Suppressor macrophage (primary cell): ENCODE measurements around the gene APOH.
"Not testable (repeated sequence)": the region's sequence is repeated elsewhere in the genome, so short reads cannot be mapped to it uniquely, and the experiment has no call there.

Experiments used
- DNase-seq, 4 experiments: peaks; one replicate each; pipeline ENCODE4 v3.0.0-alpha.2; 2020 to 2022
- total RNA-seq, 17 experiments: gene quantifications; one replicate each; lab custom pipeline; 2026; ENCODE audit warnings: mixed read lengths in 6 of 17, inconsistent platforms in 3 of 17; lab: John Stamatoyannopoulos, UW

Gene APOH
- total RNA-seq: 0 to 0.88 (median 0) reads per million in 17 experiments

GRCh38 chr17:66228887-66229782 is at the start of gene APOH:
Gene APOH, minus strand, starts transcription at chr17:66229415. Its CDS starts 36 bp downstream, at chr17:66229379.
- DNase-seq: no peak

DNA sequence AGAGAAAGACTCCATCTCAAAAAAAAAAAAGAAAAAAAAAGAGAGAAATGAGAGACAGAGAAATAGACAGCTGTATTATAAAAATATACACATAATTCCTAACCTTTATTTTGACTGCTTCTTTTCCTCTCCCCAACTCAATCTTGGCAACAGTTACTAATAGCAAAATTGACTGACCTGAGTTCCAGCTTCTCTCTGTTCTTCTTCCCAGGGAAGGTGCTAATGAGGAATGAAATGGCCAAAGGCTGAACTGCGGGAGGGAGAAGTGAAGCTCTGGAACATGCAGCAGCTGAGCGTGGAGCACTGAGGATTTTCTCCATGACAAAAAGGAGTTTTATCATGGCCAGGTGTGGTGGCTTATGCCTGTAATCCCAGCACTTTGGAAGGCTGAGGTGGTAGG is 48.0 kb upstream of the APOH start:
- no peak for DNase-seq

DNA sequence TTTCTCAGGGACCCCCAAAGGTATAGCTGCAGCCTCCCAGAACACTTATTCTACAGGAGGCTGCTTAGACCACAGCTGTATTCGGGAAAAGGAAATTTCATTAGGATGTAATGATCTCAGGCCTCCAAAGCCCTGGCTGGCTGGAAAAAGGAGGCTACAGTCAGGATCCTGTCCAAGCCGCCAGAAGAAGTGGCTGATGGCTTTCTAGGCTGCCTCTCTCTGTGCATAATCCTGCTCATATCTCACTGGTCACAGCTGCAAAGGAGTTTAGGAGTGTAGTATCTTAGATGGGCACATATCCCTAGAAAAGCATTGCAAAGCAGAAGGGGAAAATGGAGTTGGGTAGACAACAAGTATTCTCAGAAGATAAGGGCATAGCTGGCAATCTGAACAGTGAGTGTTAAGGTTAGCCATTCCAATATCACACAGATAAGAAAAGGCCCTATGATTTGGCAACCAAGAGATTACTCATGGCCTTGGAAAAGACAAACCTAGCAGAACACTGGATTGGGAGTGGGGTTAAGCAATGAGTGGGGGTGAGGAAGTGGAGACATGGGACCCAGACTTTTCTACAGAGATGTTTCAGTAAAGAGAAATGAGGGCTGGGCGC is 47.2 kb upstream of the APOH start:
- DNase-seq: peak in 3 of 4 experiments; percentile 18 to 49 (median 31)

DNA sequence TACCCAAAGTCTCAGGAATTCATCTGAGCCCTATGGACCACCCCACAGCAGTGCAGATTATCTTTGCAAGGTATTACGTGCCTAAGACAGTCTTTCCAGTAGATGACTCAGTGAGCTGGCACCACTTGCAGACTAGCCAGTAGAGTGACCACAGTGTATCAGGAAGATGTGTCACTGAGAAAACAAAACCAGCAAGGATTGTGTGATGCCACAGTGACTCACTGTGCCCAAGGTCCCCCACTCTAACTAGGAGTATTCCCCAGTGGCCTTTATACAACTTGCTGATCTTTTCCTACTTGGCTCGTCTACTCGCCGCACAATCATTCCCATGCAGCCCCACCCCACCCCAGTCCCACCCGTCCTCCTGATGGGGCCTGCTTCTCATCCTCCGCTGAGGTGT is 46.4 kb upstream of the APOH start:
- DNase-seq: peak in 1 of 4 experiments; percentile 46

- no peak for DNase-seq
Measured at GRCh38 chr17:66273586-66273848, 44.3 kb upstream of the APOH start.

GRCh38 chr17:66272811-66273585 is 43.8 kb upstream of the APOH start:
- no peak for DNase-seq

DNA sequence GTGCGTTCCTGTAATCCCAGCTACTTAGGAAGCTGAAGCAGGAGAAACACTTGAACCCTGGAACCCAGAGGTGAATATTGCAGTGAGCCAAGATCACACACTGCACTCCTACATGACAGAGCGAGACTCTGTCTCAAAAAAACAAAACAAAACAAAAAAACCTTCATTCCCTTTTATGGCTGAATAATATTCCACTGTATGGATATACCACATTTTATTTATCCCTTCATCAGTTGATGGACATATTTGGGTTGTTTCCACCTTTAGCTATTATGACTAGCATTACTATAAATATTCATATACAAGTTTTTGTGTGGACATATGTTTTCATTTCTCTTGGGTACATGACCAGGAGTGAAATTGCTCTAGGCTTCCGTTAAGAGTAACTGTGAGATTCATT is 42.3 kb upstream of the APOH start:
- no peak for DNase-seq

GRCh38 chr17:66270106-66270505 is 40.9 kb upstream of the APOH start:
- no peak for DNase-seq

DNA sequence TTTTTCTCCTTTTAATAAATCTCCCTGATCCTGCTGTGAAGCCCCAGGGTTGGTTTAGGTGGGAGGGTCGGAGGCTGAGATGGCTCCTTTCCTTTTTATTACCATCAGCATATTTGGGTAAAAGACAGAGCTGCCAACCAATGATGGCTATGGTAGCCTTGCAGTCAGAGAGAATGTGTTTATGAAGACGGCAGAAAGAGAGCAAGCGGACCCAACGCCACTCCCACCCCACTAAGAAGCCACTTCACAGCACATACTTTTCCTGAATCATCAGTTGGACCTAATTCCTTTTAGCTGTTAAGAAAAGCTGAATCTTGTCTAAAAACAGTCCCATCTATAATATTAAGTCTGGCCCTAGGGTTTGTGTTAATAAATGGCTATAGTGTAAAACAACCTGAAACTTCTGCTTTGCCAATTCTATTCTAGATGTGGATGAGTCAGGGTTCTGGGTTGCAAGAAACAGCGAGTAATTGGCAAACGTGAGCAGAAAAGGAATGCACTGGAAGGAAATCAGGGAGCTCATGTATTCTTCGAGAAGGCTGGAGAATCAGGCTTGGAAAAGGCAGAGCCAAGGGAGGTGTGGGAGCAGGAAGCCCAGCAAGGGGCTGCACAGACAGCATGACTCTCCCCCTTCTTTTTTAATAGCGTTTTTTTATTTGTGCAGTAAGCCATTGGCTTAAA is 39.2 kb upstream of the APOH start:
- DNase-seq: no peak

DNA sequence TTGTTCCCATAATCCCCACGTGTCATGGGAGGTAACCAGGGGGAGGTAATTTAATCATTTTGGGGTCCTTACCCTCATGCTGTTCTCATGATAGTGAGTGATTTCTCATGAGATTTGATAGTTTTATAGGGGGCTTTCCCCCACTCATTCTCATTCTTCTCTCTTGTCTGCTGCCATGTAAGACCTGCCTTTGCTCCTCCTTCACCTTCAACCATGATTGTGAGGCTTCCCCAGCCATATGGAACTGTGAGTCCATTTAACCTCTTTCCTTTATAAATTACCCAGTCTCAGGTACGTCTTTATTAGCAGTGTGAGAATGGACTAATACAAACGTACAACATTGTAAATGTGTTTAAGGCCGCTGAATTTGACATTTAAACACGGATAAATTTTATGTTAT is 35.5 kb upstream of the APOH start:
- no peak for DNase-seq

GRCh38 chr17:66262767-66263166 is 33.6 kb upstream of the APOH start:
- DNase-seq: no peak

DNA sequence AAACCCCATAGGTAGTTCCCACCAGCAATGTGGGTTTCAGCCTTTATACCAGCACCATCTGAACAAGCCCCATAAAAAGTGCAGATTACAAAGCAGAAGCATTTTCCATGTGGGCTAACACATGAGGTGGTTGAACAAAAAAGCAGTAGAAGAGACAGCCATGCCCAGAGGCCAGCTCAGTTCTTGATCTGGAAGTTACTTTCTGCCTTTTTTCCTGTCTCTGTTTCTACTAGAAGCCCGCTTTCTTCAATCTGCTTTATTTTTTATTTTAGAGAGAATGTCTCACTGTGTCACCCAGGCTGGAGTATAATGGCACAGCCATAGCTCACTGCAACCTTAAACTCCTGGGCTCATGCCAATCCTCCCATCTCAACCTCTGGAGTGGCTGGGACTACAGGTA is 31.5 kb upstream of the APOH start:
- DNase-seq: no peak

DNA sequence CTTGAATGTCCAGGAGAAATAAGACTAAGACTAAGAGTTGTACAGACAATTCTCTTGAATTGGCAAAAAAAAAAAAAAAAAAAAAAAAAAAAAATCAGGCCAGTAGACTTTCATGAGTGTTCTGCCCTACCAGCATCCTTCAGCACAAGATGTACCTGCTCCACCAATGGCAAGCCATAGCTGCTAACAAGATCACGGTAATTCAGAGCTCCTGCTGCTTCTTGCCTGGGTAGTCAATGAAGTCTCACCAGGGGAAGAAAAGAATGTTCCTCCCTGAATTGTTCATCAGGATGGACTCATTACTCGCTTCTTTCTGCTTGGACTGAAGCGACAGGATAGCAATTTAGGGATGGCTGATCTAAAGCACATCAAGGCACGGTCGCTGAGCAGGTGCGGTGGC is 31.1 kb upstream of the APOH start:
- no peak for DNase-seq

GRCh38 chr17:66255527-66255971 is 26.3 kb upstream of the APOH start:
- no peak for DNase-seq

- DNase-seq: peak; percentile 61 to 84 (median 74)
Measured at GRCh38 chr17:66255112-66255511, 25.9 kb upstream of the APOH start.

DNA sequence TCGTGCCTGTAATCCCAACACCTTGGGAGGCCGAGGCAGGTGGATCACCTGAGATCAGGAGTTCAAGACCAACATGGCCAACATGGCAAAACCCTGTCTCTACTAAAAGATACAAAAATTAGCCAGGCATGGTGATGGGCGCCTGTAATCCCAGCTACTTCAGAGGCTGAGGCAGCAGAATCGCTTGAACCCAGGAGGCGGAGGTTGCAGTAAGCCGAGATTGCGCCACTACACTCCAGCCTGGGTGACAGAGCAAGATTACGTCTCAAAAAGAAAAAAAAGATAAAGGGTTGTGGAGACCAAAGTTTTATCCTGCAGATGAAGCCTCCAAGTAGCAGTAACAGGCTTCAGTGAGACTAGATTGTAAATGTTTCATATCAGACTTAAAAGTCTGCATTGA is 24.2 kb upstream of the APOH start:
- not testable (repeated sequence) for DNase-seq

- DNase-seq: no peak
Measured at GRCh38 chr17:66250686-66251085, 21.5 kb upstream of the APOH start.

DNA sequence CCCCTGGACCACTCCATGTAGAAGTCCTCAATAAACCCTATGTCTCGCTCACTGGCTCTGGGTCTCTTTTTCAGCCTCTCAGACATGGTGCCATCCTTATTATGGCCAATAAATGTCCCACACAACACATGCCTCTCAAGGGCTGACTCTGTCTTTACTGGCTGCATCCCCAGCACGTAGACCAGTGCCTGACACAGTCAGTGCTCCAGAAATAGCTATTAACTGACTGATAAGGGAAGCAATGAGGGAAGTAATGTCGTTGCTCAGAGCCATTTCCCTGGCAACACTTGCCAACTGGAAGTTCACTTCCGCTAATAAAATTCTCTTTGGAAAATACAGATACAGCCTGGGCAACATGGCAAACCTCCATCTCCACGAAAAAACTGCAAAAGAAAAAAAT is 19.1 kb upstream of the APOH start:
- DNase-seq: peak in 1 of 4 experiments; percentile 3

DNA sequence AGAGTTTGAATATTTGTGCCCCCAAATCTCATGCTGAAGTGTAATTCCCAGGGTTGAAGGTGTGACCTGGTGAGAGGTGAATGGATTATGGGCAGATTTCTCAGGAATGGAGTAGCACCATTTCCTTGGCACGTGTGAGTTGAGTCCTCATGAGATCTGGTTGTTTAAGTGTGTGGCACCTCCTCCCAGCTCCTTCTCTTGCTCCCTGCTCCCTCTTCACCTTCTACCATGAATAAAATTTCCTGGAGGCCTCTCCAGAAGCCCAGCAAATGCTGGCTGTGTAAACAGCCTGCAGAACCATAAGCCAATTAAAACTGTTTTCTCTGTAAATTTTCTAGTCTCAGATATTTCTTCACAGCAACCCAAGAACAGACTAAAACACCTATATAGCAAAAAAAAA is 12.6 kb upstream of the APOH start:
- no peak for DNase-seq

GRCh38 chr17:66240630-66241029 is 11.4 kb upstream of the APOH start:
- DNase-seq: no peak

DNA sequence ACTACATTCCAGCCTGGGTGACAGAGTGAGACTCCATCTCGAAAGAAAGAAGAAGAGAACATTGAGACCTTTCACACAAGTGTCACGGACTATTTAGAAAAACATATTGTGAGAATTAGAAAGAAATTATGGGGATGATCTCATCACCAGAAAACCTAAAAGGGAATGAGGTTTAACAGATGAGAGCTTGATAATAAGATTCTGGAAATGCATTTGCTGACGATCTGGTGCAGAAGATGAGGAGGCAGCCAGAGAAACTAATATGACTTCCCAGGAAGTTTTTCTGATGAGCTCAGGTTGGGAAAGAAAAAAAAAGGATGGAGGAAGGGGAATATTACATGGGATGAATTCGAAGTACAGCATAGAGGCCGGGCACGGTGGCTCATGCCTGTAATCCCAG is 10.8 kb upstream of the APOH start:
- no peak for DNase-seq

DNA sequence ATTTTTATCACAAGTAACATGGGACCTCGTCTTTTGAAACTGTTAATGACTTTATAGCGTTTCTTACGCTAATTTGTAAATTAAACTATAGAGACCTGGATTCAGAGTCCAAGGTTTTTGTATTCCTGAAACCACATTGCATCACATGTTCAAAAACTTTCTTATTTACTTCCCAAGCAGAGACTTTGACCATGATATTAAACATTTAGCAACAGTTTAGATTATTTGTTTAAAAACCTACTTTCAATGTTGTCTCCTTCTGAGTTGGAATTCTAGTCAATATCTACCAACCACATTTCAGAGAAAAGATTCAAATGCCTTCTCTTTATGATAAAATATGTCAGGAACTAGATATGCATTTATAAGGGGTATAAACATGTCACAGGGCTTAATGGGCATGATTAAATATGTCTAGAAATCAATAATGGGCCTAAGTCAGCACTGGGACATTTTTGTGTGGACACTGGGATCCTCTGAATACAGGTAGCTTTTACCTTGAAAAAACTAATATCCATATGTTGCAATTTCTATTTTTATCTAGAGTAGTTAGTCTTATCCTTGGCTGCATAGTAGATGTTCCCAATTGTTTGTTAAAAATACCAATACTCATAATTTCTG is 6.3 kb upstream of the APOH start:
- DNase-seq: no peak
